ENCODE data around the gene NXF1.
"Not testable (repeated sequence)": the region's sequence is repeated elsewhere in the genome, so short reads cannot be mapped to it uniquely, and the experiment has no call there.

NXF1 gene

DNA sequence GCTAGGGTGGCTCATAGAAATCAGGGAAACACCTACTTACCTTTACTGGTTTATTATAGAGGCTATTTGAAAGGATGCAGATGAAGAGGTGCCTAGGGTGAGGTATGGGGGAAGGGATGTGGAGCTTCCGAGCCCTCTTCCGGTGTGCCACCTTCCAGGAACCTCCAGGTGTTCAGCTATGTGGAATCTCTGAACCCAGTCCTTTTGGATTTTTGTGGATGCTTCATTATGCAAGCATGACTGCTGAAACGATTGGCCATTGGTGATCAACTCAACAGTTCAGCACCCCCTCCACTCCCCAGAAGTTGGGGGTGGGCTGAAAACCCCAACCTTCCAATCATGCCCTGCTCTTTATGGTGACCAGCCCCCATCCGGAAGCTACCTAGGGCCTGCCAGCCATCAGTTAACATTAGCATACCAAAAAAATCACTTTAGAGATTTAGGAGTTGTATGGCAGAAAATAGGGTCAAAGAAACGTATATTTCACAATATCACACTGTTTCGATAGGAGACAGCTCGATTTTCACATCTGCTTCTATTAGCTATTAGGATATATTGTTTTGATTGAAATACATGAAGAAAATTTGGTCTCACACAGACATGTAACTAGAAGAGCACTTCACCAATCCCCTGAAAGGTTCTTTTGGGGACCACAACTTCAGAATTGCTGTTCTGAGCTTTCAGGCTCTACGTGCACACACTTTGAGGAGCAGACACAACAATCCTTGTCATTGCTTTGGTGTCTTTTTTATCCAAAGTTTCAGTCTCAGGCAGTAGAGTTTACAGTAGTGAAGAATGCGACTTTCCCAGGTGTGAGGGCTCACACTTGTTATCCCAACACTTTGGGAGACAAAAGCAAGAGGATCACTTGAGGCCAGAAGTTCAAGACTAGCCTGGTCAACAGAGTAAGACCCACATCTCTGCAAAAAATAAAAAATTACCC, 47.1 kb downstream of the NXF1 start:
- Histone ChIP-seq H3K9ac (ENCODE audit: insufficient read length, low read depth) (no peak overlapping the region), H3K4me1 (ENCODE audit: insufficient read depth, insufficient read length) (peaks cover 8% of the 10 kb centered on the region), H3K36me3 (ENCODE audit: insufficient read depth, insufficient read length, low read length) (peaks cover 12% of the 10 kb centered on the region), H3K27me3 (ENCODE audit: insufficient read depth, insufficient read length) (no peaks in the 10 kb centered on the region), H3K4me3 (ENCODE audit: insufficient read length, low read depth) (peak overlapping the region; percentile 18), H3K9me3 (ENCODE audit: insufficient read depth, low read length) (no peaks in the 10 kb centered on the region)
- TF ChIP-seq SUZ12 (IDR thresholded peaks at IDR 0.05; ENCODE audit: extremely low read depth, insufficient read depth, insufficient read length) (no peak), YY1 (IDR thresholded peaks at IDR 0.05; ENCODE audit: insufficient read depth, insufficient read length) (no peak), ZNF274 (IDR thresholded peaks at IDR 0.05; ENCODE audit: low read depth, low read length) (no peak)
- peak; percentile 63 for DNase-seq (ENCODE audit: low read depth, low spot score)

DNA sequence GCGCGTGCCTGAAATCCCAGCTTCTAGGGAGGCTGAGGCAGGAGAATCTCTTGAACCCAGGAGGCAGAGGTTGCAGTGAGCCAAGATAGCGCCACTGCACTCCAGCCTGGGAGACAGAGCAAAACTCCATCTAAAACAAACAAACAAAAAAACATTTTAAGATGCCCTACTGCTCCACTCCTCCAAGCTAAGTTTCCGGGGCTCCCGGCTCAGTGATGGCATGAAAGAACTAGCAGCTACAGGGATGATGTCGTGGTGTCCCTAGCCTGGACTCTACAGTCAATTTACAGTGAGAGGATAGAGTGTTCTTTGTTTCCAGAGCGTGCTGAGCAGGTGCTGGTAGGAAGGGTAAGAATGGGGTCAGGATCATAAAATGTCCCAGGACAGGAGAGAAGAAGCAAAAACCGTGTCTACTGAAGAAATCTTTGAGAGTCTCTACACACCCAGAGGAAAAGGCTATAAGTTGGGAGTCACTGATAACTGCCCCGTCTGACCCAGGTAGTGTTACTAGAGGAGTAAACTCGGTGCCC, 50.1 kb downstream of the NXF1 start:
- Histone ChIP-seq H3K9ac (ENCODE audit: insufficient read length, low read depth) (peak overlapping the region; percentile 53), H3K4me1 (ENCODE audit: insufficient read depth, insufficient read length) (peaks cover 6% of the 10 kb centered on the region), H3K9me3 (ENCODE audit: insufficient read depth, low read length) (no peaks in the 10 kb centered on the region), H3K4me3 (ENCODE audit: insufficient read length, low read depth) (no peak overlapping the region), H3K27me3 (ENCODE audit: insufficient read depth, insufficient read length) (no peaks in the 10 kb centered on the region), H3K36me3 (ENCODE audit: insufficient read depth, insufficient read length, low read length) (peaks cover 17% of the 10 kb centered on the region)
- TF ChIP-seq ZNF274 (IDR thresholded peaks at IDR 0.05; ENCODE audit: low read depth, low read length) = no peak
- no peak for TF ChIP-seq SUZ12 (IDR thresholded peaks at IDR 0.05; ENCODE audit: extremely low read depth, insufficient read depth, insufficient read length)
- TF ChIP-seq YY1 (IDR thresholded peaks at IDR 0.05; ENCODE audit: insufficient read depth, insufficient read length) = no peak
- DNase-seq (ENCODE audit: low read depth, low spot score) = no peak

DNA sequence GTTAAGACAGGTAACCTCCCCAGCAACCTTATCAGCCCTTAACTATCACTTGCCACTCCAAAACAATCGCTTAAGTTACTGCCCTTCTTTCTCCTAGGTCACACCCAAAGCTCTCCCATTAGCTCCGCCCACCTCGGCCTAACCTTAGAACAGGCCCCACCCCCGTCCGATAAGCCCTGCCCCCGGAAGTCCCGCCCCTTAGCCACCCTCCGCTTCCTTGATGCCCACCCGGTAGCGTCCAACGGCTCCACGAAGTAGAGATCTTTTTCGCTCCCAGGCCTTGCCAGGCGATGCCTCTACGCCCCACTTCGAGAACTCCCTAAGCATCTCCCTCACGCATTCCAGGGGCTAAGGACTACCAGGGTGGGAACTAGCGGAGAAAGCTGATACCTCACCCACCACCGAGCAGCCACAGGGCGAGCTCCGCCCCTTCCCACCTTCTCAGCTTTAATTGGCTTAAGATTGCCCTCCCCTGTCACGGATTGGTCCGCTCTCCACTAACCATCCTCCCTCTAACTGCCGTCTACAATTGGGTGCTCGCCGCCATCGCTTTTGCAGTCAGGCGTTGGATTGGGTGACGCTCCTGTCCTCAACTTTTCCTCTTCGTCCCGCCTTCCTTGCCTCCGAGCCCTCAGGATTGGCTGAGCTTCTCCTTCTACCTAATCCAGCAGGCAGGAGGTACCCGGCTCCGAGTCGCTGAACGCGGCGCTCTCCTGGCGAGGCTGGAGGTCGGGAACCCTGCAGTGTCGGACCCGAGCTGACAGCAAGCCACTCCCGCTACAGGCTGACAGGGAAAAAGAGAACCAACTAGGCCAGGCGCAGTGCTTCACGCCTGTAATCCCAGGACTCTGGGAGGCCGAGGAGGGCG, 51.3 kb downstream of the NXF1 start, which contains the start of gene ZBTB3:
Gene ZBTB3, minus strand, starts transcription at position 425 of the 868 bp plus-strand sequence. CDS start 496 bp downstream, outside the sequence.
- TF ChIP-seq YY1 (IDR thresholded peaks at IDR 0.05; ENCODE audit: insufficient read depth, insufficient read length) (no peak), ZNF274 (IDR thresholded peaks at IDR 0.05; ENCODE audit: low read depth, low read length) (no peak), SUZ12 (IDR thresholded peaks at IDR 0.05; ENCODE audit: extremely low read depth, insufficient read depth, insufficient read length) (no peak)
- Histone ChIP-seq H3K27me3 (ENCODE audit: insufficient read depth, insufficient read length) (no peaks in the 10 kb centered on the region), H3K9me3 (ENCODE audit: insufficient read depth, low read length) (no peaks in the 10 kb centered on the region), H3K9ac (ENCODE audit: insufficient read length, low read depth) (peak within 1 kb of the TSS; percentile 98), H3K4me3 (ENCODE audit: insufficient read length, low read depth) (peak within 1 kb of the TSS; percentile 98), H3K36me3 (ENCODE audit: insufficient read depth, insufficient read length, low read length) (peaks cover 22% of the 10 kb centered on the region), H3K4me1 (ENCODE audit: insufficient read depth, insufficient read length) (peaks cover 6% of the 10 kb centered on the region)
- peak; percentile 99 for DNase-seq (ENCODE audit: low read depth, low spot score)

DNA sequence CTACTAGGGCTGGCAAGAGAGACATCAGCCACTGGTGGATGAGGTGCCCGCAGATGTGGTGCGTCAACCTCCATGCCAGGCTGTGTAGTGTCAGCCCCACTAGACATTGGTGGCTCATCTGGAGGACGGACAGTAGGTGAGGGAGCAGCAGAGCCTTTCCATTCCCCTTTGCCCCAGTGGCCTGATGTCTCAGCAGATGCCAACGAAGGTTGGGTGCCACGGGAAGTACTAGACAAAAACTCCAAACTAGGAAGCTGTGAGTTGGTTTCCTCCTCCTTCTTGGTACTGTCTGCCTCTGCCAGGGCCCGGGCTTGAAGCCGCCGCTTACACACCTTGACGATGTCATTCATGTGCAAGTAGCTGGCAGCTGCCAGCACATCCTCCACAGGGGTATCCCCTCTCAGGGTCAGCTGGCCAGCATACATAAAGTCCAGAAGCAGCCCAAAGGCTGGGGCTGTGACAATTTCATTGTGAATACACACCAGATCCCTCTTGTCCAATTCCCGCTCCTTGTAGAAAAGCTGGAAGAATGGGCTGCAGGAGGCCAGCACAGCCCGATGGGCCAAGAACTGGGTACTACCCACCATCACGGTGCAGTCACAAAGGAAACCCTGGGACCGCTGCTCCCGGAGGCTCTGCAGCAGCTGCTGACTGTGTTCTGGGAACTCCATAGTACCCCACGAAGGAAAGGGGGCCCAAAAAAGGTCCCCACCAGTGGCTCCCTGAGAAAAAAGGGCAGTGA, 52.1 kb downstream of the NXF1 start:
- Histone ChIP-seq H3K4me1 (ENCODE audit: insufficient read depth, insufficient read length) (peaks cover 6% of the 10 kb centered on the region), H3K4me3 (ENCODE audit: insufficient read length, low read depth) (peak overlapping the region; percentile 98), H3K27me3 (ENCODE audit: insufficient read depth, insufficient read length) (no peaks in the 10 kb centered on the region), H3K9me3 (ENCODE audit: insufficient read depth, low read length) (no peaks in the 10 kb centered on the region), H3K9ac (ENCODE audit: insufficient read length, low read depth) (peak overlapping the region; percentile 98), H3K36me3 (ENCODE audit: insufficient read depth, insufficient read length, low read length) (peaks cover 25% of the 10 kb centered on the region)
- no peak for DNase-seq (ENCODE audit: low read depth, low spot score)
- TF ChIP-seq YY1 (IDR thresholded peaks at IDR 0.05; ENCODE audit: insufficient read depth, insufficient read length) (no peak), SUZ12 (IDR thresholded peaks at IDR 0.05; ENCODE audit: extremely low read depth, insufficient read depth, insufficient read length) (no peak), ZNF274 (IDR thresholded peaks at IDR 0.05; ENCODE audit: low read depth, low read length) (no peak)

DNA sequence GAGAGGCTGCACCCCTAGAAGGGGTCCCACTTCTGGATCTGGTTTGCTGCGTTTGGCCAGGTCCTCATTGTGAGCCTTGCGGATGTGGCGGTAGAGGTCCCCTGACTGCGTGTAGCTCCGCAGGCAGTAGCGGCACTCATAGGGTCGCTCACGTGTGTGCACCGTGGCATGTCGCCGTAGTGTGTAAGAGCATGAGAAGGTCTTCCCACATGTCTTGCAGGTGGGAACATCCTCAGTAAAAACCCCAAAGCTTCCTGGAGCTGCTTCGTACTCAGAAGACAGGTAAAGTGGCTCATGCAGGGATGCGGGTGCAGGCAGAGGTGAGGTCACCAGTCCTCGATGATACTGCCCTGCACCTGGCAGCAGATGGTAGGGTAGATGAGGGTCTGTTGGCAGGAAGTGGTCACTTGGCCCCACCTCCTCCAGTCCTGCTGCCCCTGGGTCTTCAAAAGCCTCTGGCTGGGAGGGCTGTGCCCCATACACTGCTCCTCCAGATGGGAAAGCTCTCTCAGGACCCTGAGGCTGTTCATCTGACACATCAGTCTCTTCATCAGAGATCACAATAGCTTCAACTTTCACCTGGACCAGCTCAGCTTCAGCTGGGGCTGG, 53.0 kb downstream of the NXF1 start:
- H3K4me3 ChIP-seq (ENCODE audit: insufficient read length, low read depth) = no peak overlapping the region
- H3K36me3 ChIP-seq (ENCODE audit: insufficient read depth, insufficient read length, low read length) = peaks cover 29% of the 10 kb centered on the region
- H3K27me3 ChIP-seq (ENCODE audit: insufficient read depth, insufficient read length) = no peaks in the 10 kb centered on the region
- H3K4me1 ChIP-seq (ENCODE audit: insufficient read depth, insufficient read length) = peaks cover 8% of the 10 kb centered on the region
- H3K9ac ChIP-seq (ENCODE audit: insufficient read length, low read depth) = peak overlapping the region; percentile 16
- no peaks in the 10 kb centered on the region for H3K9me3 ChIP-seq (ENCODE audit: insufficient read depth, low read length)
- DNase-seq (ENCODE audit: low read depth, low spot score) = no peak
- TF ChIP-seq YY1 (IDR thresholded peaks at IDR 0.05; ENCODE audit: insufficient read depth, insufficient read length) = no peak

DNA sequence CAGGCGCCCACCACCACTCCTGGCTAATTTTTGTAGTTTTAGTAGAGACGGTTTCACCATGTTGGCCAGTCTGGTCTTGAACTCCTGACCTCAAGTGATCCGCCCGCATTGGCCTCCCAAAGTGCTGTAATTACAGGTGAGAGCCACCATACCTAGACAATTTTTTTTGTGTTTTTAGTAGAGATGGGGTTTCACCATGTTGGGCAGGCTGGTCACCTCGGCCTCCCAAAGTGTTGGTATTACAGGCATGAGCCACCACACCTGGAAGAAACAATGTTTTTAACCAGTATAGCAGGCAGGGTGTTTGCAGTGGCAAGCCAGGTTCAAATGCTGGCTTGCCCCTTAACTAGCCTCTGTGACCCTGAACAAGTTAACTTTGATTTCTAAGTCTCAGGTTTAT, 55.3 kb downstream of the NXF1 start:
- H3K36me3 ChIP-seq (ENCODE audit: insufficient read depth, insufficient read length, low read length) = peaks cover 30% of the 10 kb centered on the region
- not testable (repeated sequence) for H3K27me3 ChIP-seq (ENCODE audit: insufficient read depth, insufficient read length); H3K4me3 ChIP-seq (ENCODE audit: insufficient read length, low read depth); H3K4me1 ChIP-seq (ENCODE audit: insufficient read depth, insufficient read length); H3K9ac ChIP-seq (ENCODE audit: insufficient read length, low read depth); H3K9me3 ChIP-seq (ENCODE audit: insufficient read depth, low read length); DNase-seq (ENCODE audit: low read depth, low spot score)
